HFF-Myc (cell line): ENCODE data around the gene CORT.
"Not testable (repeated sequence)": the region's sequence is repeated elsewhere in the genome, so short reads cannot be mapped to it uniquely, and the experiment has no call there.

Experiments used
- DNase-seq: peaks from one replicate; pipeline ENCODE4 v3.0.0-alpha.2; 2011; ENCODE audit warnings: low read depth; ENCODE audit errors: extremely low read depth
- H3K4me3 ChIP-seq: replicated peaks from 2 replicates; pipeline ENCODE4 v1.5.1; 2011; ENCODE audit warnings: low read depth, mild to moderate bottlenecking, control low read depth, low read length
- TF ChIP-seq, protein P1 (sequence below): IDR thresholded peaks from 2 replicates; pipeline ENCODE4 v1.5.1; 2012; ENCODE audit warnings: mild to moderate bottlenecking, low read depth, low read length, control low read depth; ENCODE audit errors: missing control alignments

Gene CORT

DNA sequence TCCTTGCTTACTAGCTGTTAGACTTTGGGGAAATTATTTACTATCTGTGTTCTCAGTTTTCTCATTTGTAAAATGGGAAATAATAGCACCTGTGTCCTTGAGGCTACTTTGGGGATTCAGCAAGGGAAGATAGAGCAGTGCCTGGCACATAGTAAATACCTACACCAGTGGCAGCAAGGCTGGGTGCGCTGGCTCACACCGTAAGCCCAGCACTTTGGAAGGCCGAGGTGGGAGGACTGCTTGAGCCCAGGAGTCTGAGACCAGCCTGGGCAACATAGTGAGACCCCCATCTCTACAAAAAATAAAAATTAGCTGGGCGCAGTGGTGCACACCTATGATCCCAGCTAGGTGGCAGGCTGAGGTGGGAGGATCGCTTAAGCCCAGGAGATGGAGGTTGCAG lies 28.2 kb upstream of the CORT start:
- DNase-seq: no peak
- H3K4me3 ChIP-seq: no peak overlapping the region
- TF ChIP-seq, protein P1, sequence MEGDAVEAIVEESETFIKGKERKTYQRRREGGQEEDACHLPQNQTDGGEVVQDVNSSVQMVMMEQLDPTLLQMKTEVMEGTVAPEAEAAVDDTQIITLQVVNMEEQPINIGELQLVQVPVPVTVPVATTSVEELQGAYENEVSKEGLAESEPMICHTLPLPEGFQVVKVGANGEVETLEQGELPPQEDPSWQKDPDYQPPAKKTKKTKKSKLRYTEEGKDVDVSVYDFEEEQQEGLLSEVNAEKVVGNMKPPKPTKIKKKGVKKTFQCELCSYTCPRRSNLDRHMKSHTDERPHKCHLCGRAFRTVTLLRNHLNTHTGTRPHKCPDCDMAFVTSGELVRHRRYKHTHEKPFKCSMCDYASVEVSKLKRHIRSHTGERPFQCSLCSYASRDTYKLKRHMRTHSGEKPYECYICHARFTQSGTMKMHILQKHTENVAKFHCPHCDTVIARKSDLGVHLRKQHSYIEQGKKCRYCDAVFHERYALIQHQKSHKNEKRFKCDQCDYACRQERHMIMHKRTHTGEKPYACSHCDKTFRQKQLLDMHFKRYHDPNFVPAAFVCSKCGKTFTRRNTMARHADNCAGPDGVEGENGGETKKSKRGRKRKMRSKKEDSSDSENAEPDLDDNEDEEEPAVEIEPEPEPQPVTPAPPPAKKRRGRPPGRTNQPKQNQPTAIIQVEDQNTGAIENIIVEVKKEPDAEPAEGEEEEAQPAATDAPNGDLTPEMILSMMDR: no peak

DNA sequence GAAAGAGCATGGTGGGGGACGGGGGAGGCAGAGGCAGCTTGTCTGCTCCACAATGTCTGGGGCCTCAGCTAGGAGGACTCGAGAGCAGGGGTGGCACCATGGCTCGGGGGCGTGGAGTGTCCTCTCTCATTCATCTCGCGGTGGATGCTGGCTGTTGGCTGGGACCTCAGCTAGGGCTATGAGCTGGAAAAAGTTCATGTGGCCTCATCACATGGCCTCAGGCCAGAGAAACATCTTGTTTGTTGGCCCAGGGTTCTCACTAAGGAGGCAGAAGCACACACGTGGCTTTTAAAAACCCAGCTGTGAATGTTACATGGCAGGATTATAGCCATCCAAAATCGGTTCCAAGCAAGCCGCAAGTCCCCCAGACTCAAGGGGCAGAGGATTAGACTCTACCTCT lies 25.8 kb upstream of the CORT start:
- TF ChIP-seq, protein P1: no peak
- DNase-seq: no peak
- H3K4me3 ChIP-seq: no peak overlapping the region

DNA sequence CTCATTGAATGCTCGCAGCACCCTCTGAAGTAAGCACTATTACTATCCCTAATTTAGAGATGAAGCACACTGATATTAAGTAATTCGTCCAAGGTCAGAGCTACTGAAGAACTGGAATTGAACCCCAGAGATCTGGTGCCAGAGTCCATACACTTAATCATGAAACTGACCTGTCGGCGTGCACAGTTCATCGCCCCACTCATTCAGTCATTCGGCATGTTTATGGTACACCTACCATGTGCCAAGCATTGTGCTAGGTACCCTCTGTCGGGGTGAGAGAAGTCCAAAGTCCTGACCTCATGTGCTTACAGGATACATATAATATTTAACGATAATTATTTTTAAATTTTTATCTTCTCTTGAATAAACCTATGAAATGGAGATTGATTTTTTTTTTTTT lies 25.2 kb upstream of the CORT start:
- no peak for DNase-seq
- H3K4me3 ChIP-seq: no peak overlapping the region
- TF ChIP-seq, protein P1: no peak

DNA sequence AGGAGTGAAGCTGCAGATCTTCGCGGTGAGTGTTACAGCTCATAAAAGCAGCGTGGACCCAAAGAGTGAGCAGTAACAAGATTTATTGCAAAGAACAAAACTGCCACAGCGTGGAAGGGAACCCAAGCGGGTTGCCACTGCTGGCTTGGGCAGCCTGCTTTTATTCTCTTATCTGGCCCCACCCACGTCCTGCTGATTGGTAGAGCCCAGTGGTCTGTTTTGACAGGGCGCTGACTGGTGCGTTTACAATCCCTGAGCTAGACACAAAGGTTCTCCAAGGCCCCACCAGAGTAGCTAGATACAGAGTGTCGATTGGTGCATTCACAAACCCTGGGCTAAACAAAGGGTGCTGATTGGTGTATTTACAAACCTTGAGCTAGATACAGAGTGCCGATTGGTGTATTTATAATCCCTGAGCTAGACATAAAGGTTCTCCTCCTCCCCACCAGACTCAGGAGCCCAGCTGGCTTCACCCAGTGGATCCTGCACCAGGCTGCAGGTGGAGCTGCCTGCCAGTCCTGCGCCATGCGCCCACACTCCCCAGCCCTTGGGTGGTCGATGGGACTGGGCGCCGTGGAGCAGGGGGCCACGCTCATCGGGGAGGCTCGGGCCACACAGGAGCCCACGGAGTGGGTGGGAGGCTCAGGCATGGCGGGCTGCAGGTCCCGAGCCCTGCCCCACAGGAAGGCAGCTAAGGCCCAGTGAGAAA lies 23.9 kb upstream of the CORT start:
- DNase-seq: not testable (repeated sequence)

DNA sequence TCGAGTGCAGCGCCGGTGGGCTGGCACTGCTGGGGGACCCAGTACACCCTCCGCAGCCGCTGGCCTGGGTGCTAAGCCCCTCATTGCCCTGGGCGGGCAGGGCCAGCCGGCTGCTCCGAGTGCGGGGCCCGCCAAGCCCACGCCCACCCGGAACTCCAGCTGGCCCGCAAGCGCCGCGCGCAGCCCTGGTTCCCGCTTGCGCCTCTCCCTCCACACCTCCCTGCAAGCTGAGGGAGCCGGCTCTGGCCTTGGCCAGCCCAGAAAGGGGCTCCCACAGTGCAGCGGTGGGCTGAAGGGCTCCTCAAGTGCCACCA lies 23.3 kb upstream of the CORT start:
- not testable (repeated sequence) for H3K4me3 ChIP-seq, DNase-seq

More for the DNA sequence above, 23.9 kb upstream of the CORT start:
- not testable (repeated sequence) for H3K4me3 ChIP-seq

DNA sequence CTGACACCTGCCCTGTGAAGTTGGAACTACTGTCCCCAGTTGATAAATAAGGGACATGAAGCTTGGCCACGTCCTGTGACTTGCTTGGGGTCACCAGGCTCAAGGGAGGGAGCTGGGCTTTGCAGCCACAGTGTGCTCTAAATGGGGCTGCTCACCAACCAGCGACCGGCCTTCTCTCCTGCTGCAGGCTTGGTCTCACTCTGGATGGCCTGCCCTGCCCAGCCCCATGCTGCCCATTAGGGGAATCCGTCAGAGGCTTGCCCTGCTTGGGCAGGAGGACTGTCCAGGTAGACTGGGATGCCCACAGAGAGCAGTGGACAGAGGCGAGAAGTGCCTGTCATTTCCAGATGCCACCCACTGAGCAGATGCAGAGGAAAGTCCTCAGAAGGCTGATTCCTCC lies 20.8 kb upstream of the CORT start:
- H3K4me3 ChIP-seq: no peak overlapping the region
- no peak for DNase-seq
- TF ChIP-seq, protein P1: no peak

DNA sequence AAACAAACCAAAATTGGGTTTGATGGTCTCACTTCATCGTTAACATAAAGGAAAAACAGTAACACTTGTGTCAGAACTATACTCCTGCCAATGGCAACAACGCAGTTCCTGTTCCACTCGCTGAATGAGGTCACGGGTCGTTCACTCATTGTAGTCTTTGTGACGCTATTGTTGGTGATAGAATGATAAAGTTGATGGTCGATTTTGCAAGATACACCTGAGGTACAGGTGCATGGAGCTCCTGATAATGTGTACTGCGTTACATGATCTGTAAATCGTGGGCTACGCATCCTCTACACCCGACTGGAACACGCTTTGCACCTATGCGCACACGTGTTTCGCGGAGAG lies 20.0 kb upstream of the CORT start:
- H3K4me3 ChIP-seq: peak overlapping the region; percentile 64
- TF ChIP-seq, protein P1: no peak
- no peak for DNase-seq
